Stimulated activated CD8-positive, alpha-beta memory T cell treated with anti-CD3 and anti-CD28 coated beads, Interleukin-4, amount 100 ng/mL, for 24 hours (primary cell): Measurements from ENCODE around the gene FABP7.
"Not testable (repeated sequence)": the region's sequence is repeated elsewhere in the genome, so short reads cannot be mapped to it uniquely, and the experiment has no call there.

ENCODE experiments used
- DNase-seq: peaks from one replicate; pipeline ENCODE4 v3.0.0-alpha.2; 2020; ENCODE audit warnings: low read depth

FABP7 gene

GRCh38 chr6:122779667-122780066, at the start of gene FABP7:
Gene FABP7, plus strand, starts transcription at chr6:122779716. Its CDS starts 79 bp downstream, at chr6:122779795.
- no peak for DNase-seq

GRCh38 chr6:122730334-122730733, 49.2 kb upstream of the FABP7 start:
- no peak for DNase-seq

GRCh38 chr6:122730775-122731386, 48.6 kb upstream of the FABP7 start:
- no peak for DNase-seq

DNA sequence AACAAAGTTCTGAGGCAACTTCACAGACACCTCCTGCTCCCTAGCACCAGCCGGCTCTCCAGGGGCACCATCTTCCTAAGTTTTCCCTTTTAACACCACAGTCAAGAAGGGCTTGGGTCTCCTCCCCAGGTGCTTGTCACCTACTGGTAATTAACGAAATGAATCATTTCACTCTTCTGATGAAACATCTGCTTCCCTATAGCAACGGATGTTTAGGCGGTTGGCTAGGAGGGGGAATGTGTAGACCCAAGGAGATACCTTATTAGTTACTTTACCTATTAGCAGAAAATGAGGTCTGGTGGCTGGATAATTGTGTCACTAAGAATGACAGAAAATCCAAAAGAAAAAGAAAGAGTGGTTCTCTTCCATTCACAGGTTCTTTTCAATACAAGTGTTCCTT, 46.3 kb upstream of the FABP7 start:
- DNase-seq: no peak

GRCh38 chr6:122734529-122735395, 44.8 kb upstream of the FABP7 start:
- DNase-seq: no peak

DNA sequence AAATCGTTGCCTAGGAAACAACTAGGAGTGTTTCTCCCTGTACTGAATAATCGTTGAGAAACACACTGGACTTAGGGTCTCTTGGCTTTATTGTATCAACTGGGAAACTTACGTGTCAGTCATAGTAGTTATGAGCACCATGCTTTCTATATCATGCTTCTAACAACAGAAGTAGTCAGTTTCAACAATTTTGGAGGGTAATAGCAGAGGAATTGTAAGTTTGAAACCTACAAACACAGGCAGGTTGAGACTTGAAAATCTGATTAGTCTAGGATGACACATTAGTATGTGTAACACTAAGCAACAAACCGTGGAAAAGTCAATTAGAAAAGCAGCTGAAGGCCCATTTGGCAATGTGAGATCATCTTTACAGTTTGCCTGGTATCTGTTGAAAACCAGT, 43.9 kb upstream of the FABP7 start:
- no peak for DNase-seq

DNA sequence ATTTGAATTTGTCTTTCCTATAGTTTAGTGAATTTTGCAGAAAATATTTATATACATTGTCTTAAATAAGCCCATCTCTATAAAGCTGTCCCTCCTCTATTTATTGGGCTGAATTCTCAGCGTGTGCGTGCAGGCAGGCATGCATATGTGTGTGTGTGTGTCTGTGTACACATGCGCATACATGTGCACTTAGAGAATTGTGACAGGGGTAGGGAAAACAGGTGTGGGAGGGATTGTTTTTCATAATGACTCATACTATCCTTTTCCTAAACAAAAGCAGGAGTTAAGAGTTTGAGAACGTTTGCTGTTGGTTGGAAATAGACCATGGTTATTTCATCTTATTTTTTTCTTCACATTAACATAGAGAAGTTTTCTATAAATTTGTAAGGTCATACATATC, 43.4 kb upstream of the FABP7 start:
- no peak for DNase-seq

DNA sequence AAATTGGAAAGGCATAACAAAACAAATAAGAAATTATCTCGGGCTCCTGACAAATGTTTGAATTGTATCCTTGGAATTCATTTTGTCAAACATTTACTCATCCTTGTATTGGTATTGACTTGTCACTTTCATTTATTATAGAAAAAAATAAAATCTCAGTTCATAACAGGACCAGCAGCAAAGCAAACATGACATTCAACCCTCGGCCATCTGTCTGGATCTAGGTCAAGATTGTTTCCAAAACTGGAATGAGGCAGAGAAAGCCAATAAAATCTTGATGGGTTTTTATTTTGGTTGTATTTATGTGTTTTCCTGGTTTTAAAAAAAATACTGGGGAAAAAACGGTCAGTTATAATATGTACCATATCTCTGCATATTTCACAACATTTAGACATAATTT, 42.9 kb upstream of the FABP7 start:
- no peak for DNase-seq

- DNase-seq: no peak
These were observed 39.4 kb upstream of the FABP7 start for GRCh38 chr6:122740091-122740490.

DNA sequence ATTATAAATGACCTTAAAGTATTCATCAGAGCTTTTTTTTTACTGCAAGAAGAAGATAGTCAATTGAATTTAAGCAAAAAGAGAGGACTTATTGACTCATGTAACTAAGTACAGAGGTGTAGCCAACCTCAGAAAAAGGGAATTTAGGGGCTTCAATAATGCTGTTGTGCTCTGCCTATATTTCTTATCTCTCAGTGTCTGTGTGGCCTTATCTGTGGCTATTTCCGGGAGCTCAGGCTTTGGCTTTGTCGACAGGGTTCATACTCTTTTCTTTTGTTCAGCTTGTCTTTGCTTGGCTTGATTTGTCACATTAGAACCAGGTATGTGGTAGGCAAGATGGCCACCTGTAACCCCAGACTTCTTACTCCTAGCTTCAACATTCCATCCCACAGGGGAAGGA, 38.6 kb upstream of the FABP7 start:
- no peak for DNase-seq

GRCh38 chr6:122744247-122744646, 35.3 kb upstream of the FABP7 start:
- DNase-seq: not testable (repeated sequence)

GRCh38 chr6:122744856-122745255, 34.7 kb upstream of the FABP7 start:
- not testable (repeated sequence) for DNase-seq

GRCh38 chr6:122746688-122747087, 32.8 kb upstream of the FABP7 start:
- DNase-seq: no peak

- DNase-seq: no peak
These were observed 31.9 kb upstream of the FABP7 start for GRCh38 chr6:122747573-122747972.

GRCh38 chr6:122748945-122749344, 30.6 kb upstream of the FABP7 start:
- not testable (repeated sequence) for DNase-seq

GRCh38 chr6:122749451-122750050, 30.0 kb upstream of the FABP7 start:
- no peak for DNase-seq

DNA sequence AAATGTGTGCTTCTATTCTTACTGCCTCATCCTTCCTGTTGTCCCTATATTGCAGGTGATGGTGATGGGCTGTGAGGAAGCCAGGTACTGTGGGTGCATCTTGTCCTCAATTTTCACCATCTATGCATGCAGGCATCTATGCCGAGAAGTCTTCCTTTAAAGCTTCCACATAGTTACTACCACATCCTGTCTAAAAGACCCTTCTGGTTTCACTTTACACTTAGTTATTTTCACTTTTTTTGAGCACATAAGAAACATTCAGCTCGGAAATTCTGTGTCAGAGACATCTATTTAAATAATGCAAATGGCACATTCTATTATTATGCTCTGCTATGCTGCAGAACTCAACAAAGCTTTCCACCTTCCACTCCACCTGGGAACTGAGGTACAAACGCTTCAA, 28.2 kb upstream of the FABP7 start:
- no peak for DNase-seq

GRCh38 chr6:122752459-122752858, 27.1 kb upstream of the FABP7 start:
- no peak for DNase-seq

DNA sequence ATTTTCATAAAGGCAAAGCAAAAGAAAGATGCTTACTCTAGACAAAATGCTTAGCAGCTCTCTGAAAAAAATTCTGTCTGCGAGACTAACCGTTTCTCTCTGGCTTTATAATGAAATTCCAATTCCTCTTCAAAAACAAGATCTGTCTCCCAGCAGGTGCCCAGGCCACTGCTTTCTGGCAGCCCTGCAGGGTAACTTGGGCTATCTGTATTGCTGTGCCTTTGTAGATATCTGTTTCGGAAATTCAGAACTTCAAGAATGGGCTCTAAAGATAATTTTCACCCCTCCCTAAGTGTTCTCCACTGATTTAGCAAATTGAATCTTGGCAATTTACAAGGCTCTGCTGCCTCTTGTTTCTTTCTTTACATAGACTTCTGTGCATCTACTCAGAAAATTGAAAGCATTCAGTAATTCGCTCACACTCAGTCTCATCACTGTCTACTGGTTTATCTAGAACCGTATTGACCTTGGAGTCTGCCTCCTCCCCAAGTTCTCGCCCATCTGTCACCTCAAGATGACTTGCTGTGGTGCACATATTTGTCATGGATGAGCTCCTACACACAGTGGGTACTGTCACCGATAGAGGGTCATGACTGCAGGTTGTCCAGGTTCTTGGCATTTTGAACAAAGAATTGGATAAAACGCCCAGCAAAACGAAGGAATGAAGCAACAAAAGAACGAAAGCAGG, 26.4 kb upstream of the FABP7 start:
- DNase-seq: no peak

DNA sequence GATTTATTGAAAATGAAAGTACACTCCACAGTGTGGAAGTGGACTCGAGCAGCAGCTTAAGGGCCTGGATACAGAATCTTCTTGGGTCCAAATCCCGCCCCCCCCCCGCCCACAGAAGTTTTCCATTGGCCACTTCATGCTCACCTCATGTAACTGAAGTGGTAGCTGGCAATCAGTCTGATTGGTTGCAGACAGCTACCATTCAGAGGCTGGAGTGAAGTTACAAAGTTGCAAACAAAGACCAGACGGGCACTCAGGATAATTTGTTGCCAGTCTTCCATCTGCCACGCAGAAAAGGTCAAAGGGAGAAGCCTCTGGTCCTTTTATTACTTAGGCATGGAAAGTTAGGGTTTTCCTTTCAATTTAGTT, 25.8 kb upstream of the FABP7 start:
- no peak for DNase-seq

DNA sequence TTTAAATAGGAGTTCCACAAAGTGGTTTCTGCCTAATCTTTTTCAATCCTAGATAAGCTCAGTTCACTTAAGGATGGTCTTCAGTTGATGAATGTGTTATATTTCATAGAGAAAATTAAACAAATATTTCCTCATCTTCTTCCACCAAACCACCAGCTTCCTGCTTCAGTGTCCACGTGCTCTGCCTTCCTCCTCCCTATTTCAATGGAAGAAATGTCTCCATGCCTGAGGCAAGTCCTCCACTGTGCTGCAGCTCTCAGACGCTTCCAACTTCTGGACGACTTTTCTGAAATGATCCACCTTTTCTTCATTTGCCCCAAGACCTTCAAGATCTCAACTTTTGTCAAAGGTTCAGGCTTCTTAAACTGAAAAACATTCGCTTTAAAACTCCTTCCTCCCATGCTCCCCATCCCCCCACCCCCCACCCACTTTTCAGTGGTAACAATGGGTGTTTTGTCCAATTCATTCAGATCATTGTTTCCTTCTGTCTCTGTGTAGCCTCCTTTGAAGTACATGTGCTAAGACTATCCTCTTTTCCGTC, 25.3 kb upstream of the FABP7 start:
- DNase-seq: no peak

GRCh38 chr6:122755901-122756300, 23.6 kb upstream of the FABP7 start:
- no peak for DNase-seq
